Lung (tissue), 12 donors: Measurements from ENCODE around the gene SPAG6. TPM values are rescaled to one million over a fixed set of nuclear protein-coding genes. Genes with fewer than 3 reads are reported as not detected.

Experiments
- ATAC-seq: fragments of 200-7000 bp; cut with Tn5 transposase; one replicate; pipeline ENCODE4 v1.9.1; 2020; ENCODE audit warnings: moderate number of reproducible peaks; ENCODE audit not compliant: insufficient read depth, low FRiP score
- DNase-seq, 3 donors: peaks; one replicate each; pipeline ENCODE4 v3.0.0-alpha.2; 2013 to 2017
- H3K27ac ChIP-seq, 2 donors: one replicate each; pipeline ENCODE4 v1.5.1; 2013; ENCODE audit warnings: mild to moderate bottlenecking in 2 of 2, moderate library complexity in 2 of 2, control low read depth in 1 of 2, inconsistent platforms in 1 of 2, low read depth in 1 of 2, low read length in 1 of 2
- H3K27me3 ChIP-seq, 3 donors: one replicate each; pipeline ENCODE4 v1.5.1; 2013; ENCODE audit warnings: low read length in 2 of 3; ENCODE audit not compliant: control insufficient read depth in 3 of 3, insufficient read depth in 3 of 3
- H3K36me3 ChIP-seq, 4 donors: one replicate each; pipeline ENCODE4 v1.5.1; 2013; ENCODE audit warnings: low read length in 4 of 4, mild to moderate bottlenecking in 1 of 4, moderate library complexity in 1 of 4; ENCODE audit not compliant: control insufficient read depth in 4 of 4, insufficient read depth in 4 of 4
- H3K4me1 ChIP-seq, 5 donors: one replicate each; pipeline ENCODE4 v1.5.1; 2013; ENCODE audit warnings: low read length in 5 of 5, mild to moderate bottlenecking in 2 of 5, moderate library complexity in 1 of 5; ENCODE audit not compliant: control insufficient read depth in 5 of 5, insufficient read depth in 5 of 5
- H3K4me3 ChIP-seq: one replicate; pipeline ENCODE4 v1.5.1; 2013; ENCODE audit warnings: mild to moderate bottlenecking, control low read depth, moderate library complexity
- H3K9ac ChIP-seq, 2 donors: one replicate each; pipeline ENCODE4 v1.5.1; 2013; ENCODE audit warnings: low read length in 2 of 2, control low read depth in 1 of 2; ENCODE audit not compliant: insufficient read depth in 1 of 2
- H3K9me3 ChIP-seq, 4 donors: one replicate each; pipeline ENCODE4 v1.5.1; 2013; ENCODE audit warnings: low read length in 3 of 4, mild to moderate bottlenecking in 1 of 4, moderate library complexity in 1 of 4; ENCODE audit not compliant: control insufficient read depth in 4 of 4, insufficient read depth in 3 of 4
- WGBS, 2 donors: extraction: QIAGEN DNeasy Blood & Tissue Kit; methylation state at CpG; one replicate each; pipeline ENCODE4 v1.1.7; 2013; 5-methylcytosine and 5-hydroxymethylcytosine counted together
- polyA plus RNA-seq, 2 donors: library from polyadenylated mRNA; stranded (reverse); fragments of 200-250 nt; gene quantifications; one replicate each; pipeline ENCODE4 v1.2.1, GENCODE V29; 2013
- total RNA-seq, 2 donors: library from RNA; depleted of rRNA in 1 of 2; stranded (reverse); fragments of >200 nt in 1 of 2; gene quantifications; one replicate each; pipeline ENCODE4 v1.2.1, GENCODE V29; 2014 to 2021
- TF ChIP-seq, protein P1 (sequence below): IDR thresholded peaks from 2 replicates; pipeline ENCODE4 v1.5.1; 2012; ENCODE audit warnings: mild to moderate bottlenecking; ENCODE audit errors: control extremely low read depth, extremely low read depth
- donor health status: control.
- donor health status: control.
- donor health status: Bipolar disorder and iron deficiency.
- donor health status: healthy.
- donor health status: DM: yes; HTN: yes; CAD: no.

Gene SPAG6
- total and polyA plus RNA-seq, 4 donors: 12.2 to 40.1 (median 23.6) TPM

DNA sequence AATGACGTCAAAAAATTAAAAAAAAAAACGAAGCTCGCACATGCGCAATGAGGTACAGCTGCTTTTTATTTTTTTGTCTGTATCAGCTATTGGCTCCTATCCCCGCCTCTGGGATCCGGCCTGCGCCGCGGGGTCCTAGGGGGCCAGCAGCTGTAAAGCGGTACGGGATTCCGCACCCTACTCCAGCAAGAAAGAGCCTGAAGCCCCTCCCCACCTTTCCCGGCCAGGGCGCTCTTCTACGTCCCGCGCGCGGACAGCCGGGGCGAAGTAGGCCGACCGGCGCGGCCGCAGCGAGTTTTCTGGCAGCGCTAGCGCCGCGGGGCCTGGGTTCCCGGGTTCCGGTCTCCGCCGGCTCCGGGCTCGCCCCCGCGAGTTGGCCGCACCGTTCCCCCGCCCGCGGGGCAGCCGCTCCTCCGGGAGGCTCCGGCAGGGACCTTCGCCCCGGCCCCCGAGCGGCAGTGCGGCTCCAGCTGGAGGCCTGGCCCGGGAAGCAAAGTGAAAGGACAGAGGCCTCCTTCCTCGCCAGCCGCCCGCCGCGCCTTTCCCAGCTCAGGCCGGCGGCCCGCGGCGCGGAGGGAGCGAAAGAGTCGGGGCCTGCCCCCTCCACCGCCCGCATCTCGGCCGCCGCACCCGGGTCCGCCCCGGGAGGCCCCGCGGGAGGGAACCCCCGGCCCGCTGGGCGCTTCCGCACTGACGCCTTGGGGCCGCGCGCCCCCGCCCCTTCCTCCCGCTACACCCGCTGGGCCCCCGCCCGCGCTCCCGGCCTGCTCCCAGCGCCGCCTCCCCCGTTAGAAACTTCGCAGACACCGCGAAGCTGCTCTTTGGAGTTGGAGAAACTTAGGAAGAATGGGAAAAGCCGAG is 4.7 kb upstream of the SPAG6 start:
- Histone ChIP-seq H3K9ac (peak overlapping the region; percentile 37 to 59), H3K27ac (peak overlapping the region; percentile 96), H3K4me1 (peaks cover 0 to 23% (median 3%) of the 10 kb centered on the region in 5 donors), H3K9me3 (peaks cover 0 to 9% (median 0%) of the 10 kb centered on the region in 4 donors), H3K27me3 (peaks cover 5 to 80% (median 79%) of the 10 kb centered on the region in 3 donors), H3K36me3 (no peaks in the 10 kb centered on the region), H3K4me3 (peak overlapping the region; percentile 85)
- peak; percentile 88 to 96 (median 92) for DNase-seq
- peak; percentile 73 for ATAC-seq
- TF ChIP-seq, protein P1, sequence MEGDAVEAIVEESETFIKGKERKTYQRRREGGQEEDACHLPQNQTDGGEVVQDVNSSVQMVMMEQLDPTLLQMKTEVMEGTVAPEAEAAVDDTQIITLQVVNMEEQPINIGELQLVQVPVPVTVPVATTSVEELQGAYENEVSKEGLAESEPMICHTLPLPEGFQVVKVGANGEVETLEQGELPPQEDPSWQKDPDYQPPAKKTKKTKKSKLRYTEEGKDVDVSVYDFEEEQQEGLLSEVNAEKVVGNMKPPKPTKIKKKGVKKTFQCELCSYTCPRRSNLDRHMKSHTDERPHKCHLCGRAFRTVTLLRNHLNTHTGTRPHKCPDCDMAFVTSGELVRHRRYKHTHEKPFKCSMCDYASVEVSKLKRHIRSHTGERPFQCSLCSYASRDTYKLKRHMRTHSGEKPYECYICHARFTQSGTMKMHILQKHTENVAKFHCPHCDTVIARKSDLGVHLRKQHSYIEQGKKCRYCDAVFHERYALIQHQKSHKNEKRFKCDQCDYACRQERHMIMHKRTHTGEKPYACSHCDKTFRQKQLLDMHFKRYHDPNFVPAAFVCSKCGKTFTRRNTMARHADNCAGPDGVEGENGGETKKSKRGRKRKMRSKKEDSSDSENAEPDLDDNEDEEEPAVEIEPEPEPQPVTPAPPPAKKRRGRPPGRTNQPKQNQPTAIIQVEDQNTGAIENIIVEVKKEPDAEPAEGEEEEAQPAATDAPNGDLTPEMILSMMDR: no peak
- 0 to 1% methylated on average over 66 to 98 of the region's 98 CpGs for WGBS, 2 donors

DNA sequence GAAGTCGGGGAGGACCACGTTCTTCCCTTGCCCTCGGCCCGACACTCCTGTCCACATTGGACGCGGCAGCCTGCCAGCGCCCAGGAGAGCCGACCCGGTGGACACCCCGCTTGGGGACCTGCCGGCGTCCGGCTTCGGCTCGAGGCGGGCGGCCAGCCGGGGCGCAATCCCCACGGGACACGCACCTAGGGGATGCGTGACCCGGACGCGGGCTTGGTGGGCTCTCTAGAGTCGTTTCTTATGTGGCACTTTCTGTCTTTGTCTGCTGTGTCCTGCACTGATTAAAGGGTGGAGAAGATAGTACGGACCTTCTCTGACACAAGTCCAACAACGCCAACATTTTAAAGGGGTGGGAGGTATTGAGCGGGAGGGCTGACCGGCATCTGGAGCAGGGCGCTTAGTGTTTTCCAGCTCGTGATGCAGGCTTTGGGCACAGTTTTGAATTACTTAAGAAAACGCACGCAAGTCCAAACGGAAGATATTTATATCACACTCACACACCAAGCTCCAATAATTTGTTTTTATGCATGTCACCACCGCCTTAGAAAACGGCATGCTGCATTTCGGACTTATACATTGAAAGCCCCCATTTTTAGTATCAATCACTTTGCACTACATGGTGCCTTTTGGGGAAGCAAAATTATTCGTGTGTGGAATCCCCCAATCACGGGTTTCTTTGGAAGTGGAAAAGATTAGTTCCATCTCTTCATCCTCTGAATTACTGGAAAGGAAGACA is 3.9 kb upstream of the SPAG6 start:
- peak; percentile 3 for ATAC-seq
- Histone ChIP-seq H3K36me3 (no peaks in the 10 kb centered on the region), H3K4me1 (peaks cover 0 to 16% (median 3%) of the 10 kb centered on the region in 5 donors), H3K27me3 (peaks cover 5 to 83% (median 81%) of the 10 kb centered on the region in 3 donors), H3K9ac (peak overlapping the region in 1 of 2 donors; percentile 37), H3K9me3 (peaks cover 0 to 8% (median 0%) of the 10 kb centered on the region in 4 donors), H3K4me3 (peak overlapping the region; percentile 85), H3K27ac (peak overlapping the region in 1 of 2 donors; percentile 96)
- TF ChIP-seq, protein P1: no peak
- peak; percentile 57 to 75 (median 69) for DNase-seq
- WGBS, 2 donors: 1 to 4% methylated on average over 40 of the region's 40 CpGs

DNA sequence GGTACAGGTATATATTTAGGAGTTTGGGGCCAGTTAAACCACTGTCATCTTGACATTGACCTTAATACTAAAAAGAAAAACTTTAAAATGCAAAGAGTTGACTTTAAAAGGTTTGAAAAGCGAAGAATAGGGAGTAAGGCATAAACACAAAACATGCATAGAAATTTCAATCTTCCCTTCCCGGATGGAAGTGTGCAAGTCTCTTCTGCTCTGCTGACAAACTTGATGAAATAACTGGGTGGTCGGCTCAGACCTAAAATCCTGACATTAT is 3.4 kb upstream of the SPAG6 start:
- 39 to 54% methylated on average over 3 of the region's 3 CpGs for WGBS, 2 donors
- Histone ChIP-seq H3K36me3 (no peaks in the 10 kb centered on the region), H3K9ac (no peak overlapping the region), H3K27ac (no peak overlapping the region), H3K9me3 (peaks cover 0 to 8% (median 0%) of the 10 kb centered on the region in 4 donors), H3K4me3 (no peak overlapping the region), H3K27me3 (peaks cover 5 to 83% (median 82%) of the 10 kb centered on the region in 3 donors), H3K4me1 (peaks cover 0 to 12% (median 0%) of the 10 kb centered on the region in 5 donors)
- TF ChIP-seq, protein P1: no peak
- DNase-seq (no peak), ATAC-seq (no peak)
